SIG-M5 (cell line): ENCODE measurements around the gene GPT2.
"Not testable (repeated sequence)": the region's sequence is repeated elsewhere in the genome, so short reads cannot be mapped to it uniquely, and the experiment has no call there.

Experiments used
- DNase-seq: peaks from one replicate; lab custom pipeline; 2025; lab: John Stamatoyannopoulos, UW

The GPT2 gene

DNA sequence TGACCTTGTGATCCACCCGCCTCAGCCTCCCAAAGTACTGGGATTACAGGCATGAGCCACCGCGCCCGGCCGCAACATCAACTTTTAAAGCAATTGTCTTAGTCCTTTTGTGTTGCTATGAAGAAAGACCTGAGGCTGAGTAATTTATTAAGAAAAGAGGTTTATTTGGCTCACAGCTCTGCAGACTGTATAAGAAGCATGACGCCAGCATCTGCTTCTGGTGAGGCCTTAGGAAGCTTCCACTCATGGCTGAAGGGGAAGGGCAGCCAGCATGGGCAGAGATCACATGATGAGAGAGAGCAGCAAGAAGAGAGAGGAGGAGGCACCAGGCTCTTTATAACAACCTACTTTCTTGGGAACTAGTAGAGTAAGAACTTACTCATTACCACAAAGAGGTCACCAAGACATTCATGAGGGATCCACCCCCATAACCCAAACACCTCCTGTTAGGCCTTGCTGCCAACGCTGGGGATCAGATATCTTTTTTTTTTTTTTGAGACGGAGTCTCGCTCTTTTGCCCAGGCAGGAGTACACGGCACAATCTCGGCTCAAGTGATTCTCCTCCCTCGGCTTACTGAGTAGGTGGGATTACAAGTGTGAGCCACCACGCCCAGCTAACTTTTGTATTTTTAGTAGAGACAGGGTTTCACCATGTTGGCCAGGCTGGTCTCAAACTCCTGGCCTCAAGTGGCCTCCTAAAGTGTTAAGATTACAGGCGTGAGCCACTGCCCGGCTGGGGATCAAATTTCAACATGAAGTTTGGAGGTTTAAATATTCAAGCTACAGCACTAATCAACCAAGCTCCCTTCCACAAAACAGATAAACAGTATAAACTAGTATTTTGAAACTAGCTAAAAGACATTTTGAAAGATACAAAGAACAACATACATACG, 21.4 kb upstream of the GPT2 start:
- no peak for DNase-seq

DNA sequence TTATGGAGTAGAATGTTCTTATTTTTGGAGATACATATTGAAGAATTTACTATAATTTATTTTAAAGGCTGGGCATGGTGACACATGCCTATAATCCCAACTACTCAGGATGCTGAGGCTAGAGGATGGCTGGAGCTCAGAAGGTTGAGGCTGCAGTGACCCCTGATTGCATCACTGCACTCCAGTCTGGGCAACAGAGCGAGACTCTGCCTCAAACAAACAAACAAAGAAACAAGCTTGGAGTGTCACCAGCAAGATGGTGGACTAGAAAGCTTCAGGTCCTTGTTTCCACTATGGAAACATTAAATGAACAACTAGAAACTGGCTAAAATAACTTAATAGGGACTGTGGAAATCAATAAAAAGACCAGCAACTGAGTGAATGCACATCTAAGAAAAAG, 17.9 kb upstream of the GPT2 start:
- DNase-seq = no peak

DNA sequence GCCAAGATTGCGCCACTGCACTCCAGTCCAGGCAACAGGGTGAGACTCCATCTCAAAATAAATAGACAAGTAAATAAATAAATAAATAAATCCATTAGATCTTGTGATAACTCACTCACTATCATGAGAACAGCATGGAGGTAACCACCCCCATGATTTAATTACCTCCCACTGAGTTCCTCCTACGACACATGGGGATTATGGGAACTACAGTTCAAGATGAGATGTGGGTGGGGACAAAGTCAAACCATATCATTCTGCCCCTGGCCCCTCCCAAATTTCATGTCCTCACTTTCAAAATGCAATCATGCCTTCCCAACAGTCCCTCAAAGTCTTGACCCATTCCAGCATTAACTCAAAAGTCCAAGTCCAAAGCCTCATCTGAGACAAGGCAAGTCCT, 16.7 kb upstream of the GPT2 start:
- DNase-seq = not testable (repeated sequence)

DNA sequence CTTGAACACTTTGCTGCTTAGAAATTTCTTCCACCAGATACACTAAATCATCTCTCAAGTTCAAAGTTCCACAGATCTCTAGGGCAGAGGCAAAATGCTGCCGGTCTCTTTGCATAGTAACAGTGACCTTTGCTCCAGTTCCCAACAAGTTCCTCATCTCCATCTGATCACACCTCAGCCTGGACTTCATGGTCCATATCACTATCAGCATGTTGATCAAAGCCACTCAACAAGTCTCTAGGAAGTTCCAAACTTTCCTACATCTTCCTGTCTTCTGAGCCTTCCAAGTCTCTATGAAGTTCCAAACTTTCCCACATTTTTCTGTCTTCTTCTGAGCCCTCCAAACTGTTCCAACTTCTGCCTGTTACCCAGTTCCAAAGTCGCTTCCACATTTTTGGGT, 15.3 kb upstream of the GPT2 start:
- not testable (repeated sequence) for DNase-seq

DNA sequence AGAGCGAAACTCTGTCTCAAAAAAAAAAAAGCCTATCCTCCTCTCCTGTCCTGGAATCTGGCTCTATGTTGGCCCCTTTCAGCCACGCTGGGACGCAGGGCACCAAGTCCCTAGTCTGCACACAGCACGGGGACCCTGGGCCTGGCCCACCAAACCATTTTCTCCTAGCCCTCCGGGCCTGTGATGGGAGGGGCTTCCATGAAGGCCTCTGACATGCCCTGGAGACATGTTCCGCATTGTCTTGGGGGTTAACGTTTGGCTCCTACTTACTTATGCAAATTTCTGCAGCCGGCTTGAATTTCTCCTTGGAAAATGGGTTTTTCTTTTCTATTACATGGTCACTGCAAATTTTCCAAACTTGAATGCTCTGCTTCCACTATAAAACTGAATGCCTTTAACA, 12.6 kb upstream of the GPT2 start:
- no peak for DNase-seq

DNA sequence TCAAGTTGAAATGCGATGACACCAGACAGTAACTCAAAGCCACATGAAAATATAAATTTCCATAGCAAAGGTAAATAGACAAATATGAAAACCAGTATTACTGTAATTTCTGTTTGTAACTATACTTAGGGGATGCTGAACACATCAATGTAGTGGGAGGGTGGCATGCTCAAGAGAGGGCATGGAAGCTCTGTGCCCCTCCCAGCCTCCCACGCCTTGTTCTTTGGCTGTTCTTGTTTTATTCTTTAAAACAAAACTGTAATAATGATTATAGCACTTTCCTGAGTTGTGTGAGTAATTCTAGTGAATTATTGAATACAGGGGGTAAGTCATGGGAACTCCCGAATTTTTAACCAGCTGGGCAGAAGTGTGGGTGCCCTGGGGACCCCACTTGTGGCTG, 11.0 kb upstream of the GPT2 start:
- no peak for DNase-seq

DNA sequence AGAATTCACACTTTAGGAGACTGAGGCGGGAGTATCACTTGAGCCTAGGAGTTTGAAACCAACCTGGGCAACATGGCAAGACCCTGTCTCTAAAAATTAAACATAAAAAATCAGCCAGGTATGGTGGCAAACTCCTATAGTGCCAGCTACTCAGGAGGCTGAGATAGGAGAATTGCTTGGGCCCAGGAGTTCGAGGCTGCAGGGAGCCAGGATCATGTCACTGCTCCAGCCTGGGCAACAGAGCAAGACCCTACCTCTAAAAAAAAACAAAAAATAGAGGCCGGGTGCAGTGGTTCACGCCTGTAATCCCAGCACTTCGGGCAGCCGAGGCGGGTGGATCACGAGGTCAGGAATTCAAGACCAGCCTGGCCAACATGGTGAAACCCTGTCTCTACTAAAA, 8.9 kb upstream of the GPT2 start:
- DNase-seq = no peak

DNA sequence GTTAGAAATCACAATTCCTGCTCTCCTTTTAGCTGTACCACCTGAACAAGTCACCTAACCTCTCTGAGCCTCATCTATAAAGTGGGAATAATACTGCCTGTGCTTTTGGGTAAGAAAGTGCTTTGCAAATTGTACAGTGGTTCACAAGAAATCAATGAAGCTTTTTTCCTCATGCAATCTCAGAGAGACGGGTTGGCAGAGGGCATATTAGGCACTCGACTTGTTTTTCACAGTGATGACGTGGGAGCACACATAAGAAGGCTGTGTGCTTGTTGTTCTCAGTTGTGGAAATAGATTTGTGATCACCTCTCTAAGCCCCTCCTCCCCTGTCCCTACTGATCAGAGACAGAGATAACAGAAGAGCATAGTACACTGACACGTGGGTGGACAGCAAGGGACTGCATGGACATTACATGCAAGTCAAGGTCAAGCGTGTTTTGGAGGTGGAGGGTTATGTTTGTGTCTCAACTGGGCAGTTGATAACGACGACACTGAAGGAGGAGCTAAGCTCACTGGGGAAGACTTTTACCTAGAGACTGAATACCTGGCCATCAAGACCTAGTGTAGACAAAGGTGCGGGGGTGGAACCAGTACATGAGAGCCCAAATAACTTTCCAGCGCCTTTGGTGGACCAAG, 1.7 kb upstream of the GPT2 start:
- no peak for DNase-seq

DNA sequence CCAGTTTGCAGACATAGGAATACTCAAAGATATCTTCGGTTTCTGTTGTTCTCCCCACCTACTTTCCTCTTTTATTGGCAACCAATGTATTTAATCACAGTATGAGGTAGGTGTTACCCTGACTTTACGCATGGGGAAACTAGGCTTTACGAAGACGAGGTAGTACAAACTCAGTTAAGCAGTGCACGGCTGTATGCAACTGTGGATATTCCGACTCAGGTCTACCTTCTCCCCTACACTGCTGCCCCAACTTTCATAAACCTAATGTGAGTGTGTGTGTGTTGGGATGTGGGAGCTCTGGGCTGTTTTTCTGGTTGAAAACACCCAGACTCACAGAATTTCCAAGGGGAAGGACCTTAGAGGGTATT, 1.2 kb upstream of the GPT2 start:
- DNase-seq = no peak

DNA sequence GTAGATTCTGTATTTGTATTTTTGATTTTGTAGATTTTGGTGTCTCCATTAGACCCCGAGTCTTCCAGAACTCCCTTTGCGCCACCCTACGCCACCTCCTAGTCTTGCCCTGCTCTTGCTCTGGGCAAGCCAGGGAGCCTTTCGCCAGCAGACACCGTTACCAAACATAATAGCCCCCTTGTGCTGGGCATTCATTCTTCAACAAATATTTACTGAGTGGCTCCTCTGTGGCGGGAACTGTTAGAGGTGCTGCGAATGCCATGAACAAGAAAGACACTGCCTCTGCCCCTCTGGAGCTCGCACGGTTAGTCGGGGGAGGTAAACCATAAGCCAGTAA, 841 bp upstream of the GPT2 start:
- no peak for DNase-seq

DNA sequence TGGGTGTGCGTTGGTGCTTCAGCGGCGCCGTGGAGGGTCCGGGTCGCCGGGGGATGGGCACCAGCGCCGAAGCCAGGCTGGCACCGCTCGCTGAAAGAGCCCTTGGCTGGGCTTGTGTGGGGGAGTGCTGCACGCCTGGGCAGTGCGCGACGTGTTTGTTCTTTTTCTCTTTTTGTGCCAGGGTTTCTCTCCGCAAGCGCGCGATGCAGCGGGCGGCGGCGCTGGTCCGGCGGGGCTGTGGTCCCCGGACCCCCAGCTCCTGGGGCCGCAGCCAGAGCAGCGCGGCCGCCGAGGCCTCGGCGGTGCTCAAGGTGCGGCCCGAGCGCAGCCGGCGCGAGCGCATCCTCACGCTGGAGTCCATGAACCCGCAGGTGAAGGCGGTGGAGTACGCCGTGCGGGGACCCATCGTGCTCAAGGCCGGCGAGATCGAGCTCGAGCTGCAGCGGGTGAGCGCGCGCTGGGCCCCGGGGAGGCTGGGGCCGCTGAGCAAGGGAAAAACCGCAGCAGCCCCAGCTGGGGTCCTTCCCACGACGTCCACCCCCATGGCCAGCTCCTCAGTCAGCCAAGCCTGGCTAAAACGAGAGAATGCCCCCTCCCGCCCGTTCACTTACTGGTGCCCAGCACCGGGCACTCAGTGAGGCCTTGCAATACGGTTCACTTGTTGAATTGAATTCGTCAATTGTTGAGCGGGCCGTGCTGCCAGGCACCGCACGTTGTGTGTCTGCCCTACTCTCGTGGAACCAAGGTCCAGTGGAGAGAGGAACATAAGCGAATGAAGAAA, 541 bp downstream of the GPT2 start:
- no peak for DNase-seq

DNA sequence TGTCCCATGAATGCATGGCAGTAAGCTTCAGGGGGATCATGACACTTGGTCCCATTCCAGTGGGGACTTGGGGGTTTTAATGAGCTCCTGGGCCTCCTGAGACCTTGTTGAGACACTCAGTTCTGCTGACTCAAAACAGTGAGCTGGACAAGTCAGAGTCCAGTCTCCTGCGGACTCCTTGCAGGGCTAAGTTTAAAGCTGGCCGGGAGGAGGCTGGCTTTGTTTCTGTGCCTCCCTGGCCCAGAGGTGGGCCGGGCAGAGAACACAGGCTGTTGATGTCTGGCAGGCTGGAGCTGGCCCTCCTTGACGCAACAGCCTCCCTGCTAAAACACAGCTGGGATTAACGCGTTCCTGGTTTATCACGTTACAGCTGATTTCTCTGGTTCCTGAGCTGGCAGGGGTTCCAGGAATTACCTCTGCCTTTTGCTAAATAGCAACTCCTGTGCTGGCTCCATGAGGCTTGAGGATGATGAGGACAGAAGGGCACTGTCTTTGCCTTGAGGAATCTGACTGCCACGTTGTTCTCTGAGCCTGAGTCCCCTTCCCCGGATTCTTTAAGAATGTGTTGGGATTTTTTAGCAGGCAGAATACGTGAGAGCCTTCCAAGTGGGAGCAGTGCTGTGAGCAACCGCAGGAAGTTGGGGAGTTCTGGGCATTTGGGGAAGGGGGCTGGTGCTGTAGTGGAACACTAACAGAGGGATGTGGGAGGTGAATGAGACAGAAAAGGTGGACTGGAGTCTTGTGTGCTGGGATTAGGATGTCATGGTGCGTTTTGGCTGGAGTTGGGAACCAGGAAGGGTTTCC, 2.0 kb downstream of the GPT2 start:
- no peak for DNase-seq

DNA sequence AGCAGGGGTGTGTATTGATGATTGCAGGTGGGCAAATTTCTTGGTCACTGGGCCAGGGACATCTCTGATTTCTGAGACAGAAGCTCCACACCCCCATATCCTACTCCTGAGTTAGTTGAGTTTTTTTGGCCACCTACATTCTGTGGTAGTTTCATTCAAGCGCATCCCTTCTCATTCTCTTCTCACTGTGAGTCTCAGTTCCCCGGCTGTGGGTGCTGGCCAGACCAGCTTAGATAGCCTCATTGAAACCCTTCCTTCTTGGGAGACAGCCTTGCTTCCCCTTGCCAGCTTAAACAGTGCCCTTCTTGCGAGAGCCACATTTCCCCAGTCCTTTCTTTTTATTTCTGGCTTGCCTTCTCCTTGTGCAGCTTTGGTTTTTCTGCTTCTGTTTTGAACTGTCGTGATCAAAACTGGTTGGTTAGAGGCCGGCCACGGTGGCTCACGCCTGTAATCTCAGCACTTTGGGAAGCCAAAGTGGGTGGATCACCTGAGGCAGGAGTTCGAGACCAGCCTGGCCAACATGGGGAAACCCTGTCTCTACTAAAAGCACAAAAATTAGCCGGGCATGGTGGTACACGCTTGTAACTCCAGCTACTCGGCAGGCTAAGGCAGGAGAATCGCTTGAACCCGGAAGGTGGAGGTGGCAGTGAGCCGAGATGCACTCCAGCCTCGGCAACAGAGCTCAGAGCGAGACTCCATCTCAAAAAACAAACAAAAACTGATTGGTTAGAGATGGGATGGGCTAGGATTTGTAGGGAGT, 2.8 kb downstream of the GPT2 start:
- DNase-seq = no peak

DNA sequence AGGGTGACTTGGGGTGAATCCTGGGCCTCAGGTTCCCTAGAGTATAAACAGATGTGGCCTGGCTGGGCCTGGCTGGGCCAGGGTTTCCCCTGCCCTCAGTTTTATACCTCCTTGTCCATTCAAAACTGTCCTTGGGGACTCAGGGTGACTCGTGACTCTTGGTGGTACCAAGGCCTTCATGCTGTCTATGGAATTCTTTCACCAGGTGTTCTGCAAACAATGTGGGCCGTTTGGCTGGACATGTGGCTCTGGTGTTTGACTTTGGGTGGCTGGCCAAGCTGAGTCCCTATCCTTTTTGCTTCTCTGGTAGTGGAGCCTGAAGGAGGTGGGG, 3.3 kb downstream of the GPT2 start:
- DNase-seq = no peak

DNA sequence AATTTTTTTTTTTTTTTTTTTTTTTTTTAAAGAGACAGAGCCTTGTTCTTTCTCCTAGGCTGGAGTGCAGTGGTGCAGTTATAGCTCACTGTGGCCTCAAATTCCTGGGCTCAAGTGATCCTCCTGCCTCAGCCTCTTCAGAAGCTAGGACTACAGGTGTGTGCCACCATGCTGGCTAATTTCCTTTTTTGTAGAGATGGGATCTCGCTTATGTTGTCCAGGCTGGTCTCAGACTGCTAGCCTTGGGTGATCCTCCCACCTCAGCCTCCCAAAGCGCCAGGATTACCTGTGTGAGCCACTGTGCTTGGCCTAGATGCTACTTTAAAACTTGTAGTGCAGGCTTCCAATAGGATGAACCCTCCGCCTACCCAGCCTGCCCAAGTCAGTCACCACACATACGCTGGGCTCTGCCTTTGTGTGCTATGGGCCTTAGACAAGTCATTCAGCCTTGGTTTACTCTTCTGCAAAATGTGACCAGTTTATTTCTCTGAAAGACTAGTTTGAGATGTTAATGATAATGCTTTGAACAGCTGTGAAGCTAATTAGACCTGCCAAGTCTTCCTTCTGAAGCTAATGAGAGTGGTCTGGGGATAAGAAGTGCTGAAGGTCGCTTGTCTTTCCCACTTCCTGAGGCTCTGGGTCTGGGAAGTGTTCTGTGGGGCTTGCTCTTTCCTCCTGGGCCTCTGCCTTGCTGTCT, 5.2 kb downstream of the GPT2 start:
- no peak for DNase-seq

DNA sequence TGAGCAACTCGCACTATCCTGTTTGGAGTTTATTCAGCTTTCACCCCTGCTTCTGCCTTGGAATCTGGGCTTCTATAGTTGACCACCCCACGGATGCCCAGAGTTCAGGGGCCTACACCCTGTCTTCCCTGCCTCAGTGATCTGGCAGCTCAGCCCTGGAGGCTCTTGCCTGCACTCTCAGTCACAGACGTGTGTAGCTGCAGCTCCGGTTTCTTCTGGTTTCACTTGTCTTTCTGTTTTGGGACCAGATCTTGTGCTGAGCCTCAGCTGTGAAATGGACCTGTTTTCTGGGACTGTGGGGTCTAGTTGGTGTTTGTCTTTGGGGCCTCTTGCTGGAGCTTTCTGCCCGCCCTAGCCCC, 5.8 kb downstream of the GPT2 start:
- no peak for DNase-seq

DNA sequence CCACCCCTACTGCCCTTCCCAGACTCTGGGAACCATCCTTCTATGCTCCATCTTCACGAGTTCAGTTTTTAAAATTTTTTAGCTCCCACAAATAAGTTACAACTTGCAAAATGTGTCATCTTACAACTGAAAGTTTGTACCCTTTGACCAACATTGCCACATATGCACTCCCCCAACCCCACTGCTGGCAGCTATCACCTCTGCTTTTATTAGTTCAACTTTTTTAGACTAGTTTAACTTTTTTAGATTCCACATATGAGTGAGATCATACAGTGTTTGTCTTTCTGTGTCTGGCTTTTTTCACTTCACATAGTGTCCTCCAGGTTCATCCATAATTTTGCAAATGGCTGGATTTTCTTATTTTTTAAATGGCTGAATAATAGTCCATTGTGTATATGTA, 7.7 kb downstream of the GPT2 start:
- DNase-seq = no peak

DNA sequence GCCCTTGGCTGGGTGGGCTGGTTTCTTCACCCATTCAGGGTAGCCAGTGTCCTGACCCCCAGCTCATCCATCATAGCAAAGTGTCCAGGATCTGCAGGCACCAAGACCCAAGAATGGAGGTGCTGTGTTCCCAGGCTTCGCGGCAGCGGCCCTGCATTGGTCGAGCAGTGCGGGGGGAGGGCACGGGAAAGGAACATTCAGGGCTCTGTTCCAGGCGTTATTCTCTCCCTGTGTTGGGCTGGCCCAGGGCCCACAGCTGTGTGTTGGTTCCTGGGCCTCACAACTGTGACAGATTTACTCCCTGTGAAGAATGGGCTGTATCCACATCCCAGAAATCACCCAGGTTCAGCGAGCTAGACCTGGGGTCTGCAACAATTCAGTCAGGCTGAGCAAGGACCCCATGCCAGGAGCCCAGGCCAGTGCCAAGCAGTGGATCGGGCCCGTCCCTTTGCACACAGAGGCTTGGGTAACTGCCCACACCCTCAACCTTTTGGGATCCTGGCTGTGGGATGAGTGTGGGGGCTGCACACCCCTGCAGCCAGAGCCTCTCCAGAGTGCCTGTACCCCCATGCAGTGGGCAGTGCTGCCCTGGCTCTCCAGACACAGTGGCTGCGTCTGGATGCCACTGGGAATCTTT, 10.0 kb downstream of the GPT2 start:
- DNase-seq = no peak

DNA sequence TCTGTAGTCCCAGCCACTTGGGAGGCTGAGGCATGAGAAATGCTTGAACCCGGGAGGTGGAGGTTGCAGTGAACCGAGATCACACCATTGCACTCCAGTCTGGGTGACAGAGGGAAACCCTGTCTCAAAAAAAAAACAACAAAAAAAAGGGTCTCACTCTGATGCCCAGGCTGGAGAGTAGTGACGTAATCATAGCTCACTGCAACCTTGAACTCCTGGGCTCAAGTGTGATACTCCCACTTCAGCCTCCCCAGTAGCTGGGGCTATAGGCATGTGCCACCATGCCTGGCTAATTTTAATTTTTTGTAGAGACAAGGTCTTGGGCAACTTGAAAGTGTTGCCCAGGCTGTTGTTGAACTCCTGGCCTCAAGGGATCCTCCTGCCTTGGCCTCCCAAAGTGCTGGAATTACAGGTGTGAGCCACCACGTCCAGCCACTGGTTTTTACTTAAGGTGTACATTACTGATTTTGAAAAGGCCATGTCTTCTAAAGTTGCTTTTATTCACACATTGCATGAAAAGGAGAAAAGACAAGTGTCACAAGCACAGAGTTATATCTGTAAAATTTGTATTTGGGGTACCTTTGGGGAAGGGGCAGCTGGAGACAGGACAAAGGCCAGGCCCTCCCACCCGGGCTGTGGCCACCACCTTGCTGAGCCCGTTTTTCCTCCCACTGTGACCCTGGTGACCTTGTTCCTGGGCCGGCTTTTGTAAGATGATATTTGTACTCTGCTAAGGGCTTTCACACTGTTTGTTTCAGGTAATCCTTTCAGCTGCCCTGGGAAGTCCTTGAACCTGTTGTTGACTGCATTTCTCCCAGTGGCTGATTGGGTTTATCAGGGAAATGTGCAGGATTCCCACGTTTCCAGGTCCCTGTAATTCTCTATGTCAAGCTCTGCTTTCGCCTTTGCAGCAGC, 11.5 kb downstream of the GPT2 start:
- no peak for DNase-seq
